HCT116 (cell line): ENCODE results near the gene HELLS.

Experiments
- EZH2 ChIP-seq: fragments of 200-600 bp; sonication (generic); IDR thresholded peaks from 2 replicates; pipeline ENCODE4 v1.6.1; 2017; ENCODE audit warnings: antibody characterized with exemption, mixed run types
- YY1 ChIP-seq: IDR thresholded peaks from 2 replicates; pipeline ENCODE4 v1.6.1; 2011; ENCODE audit warnings: low read length, low read depth, moderate library complexity, mild to moderate bottlenecking; ENCODE audit not compliant: insufficient replicate concordance; ENCODE audit errors: extremely low read depth
- TF ChIP-seq, protein P1 (sequence below), 3 experiments: fragments of 200-600 bp in 1 of 3; sonication (generic) in 1 of 3; IDR thresholded peaks in 2 of 3; conservative IDR thresholded peaks in 1 of 3; 2 replicates each; pipeline ENCODE4 v1.5.1; 2012 to 2017; ENCODE audit warnings: low read depth in 2 of 3, low read length in 2 of 3, antibody characterized with exemption in 1 of 3, borderline replicate concordance in 1 of 3, control low read depth in 1 of 3, mild to moderate bottlenecking in 1 of 3, mixed read lengths in 1 of 3, mixed run types in 1 of 3, moderate library complexity in 1 of 3; ENCODE audit not compliant: insufficient read depth in 1 of 3

DNA sequence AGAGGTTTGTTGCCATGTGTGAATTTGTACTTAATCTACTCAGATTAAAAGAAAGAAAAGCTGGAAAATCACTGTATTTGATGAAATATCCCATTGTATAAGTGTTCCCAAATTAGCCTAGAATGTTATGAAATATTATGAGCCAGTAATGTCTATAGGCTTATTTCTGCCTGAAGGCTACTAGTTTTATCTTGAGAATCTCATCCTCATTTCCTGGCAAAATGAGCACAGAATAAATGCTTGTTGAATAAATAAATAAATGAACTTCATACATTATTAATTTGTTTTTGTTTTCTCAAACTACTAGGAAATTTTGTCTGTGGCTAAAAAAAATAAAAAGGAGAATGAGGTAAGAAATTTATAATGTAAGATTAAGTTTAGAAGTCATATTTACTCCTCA is 25.5 kb downstream of the HELLS start:
- TF ChIP-seq, protein P1, sequence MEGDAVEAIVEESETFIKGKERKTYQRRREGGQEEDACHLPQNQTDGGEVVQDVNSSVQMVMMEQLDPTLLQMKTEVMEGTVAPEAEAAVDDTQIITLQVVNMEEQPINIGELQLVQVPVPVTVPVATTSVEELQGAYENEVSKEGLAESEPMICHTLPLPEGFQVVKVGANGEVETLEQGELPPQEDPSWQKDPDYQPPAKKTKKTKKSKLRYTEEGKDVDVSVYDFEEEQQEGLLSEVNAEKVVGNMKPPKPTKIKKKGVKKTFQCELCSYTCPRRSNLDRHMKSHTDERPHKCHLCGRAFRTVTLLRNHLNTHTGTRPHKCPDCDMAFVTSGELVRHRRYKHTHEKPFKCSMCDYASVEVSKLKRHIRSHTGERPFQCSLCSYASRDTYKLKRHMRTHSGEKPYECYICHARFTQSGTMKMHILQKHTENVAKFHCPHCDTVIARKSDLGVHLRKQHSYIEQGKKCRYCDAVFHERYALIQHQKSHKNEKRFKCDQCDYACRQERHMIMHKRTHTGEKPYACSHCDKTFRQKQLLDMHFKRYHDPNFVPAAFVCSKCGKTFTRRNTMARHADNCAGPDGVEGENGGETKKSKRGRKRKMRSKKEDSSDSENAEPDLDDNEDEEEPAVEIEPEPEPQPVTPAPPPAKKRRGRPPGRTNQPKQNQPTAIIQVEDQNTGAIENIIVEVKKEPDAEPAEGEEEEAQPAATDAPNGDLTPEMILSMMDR (IDR thresholded peaks at IDR 0.05 in 2 of 3, conservative IDR thresholded peaks at IDR 0.05 in 1 of 3; ENCODE audit: borderline replicate concordance in 1 of 3, insufficient read depth in 1 of 3, low read depth in 2 of 3, low read length in 2 of 3): no peak
- no peak for TF ChIP-seq EZH2
- TF ChIP-seq YY1: no peak
